Measurements from ENCODE around the gene CYS1. TPM values are rescaled to one million over a fixed set of nuclear protein-coding genes. Genes with fewer than 3 reads are reported as not detected.

The CYS1 gene
- total and polyA plus RNA-seq, 2 of the 13 experiments (the other 11 are each of a cell fraction or from before 2014, with no cell fraction given) = 0.04 TPM; not detected in 1

DNA sequence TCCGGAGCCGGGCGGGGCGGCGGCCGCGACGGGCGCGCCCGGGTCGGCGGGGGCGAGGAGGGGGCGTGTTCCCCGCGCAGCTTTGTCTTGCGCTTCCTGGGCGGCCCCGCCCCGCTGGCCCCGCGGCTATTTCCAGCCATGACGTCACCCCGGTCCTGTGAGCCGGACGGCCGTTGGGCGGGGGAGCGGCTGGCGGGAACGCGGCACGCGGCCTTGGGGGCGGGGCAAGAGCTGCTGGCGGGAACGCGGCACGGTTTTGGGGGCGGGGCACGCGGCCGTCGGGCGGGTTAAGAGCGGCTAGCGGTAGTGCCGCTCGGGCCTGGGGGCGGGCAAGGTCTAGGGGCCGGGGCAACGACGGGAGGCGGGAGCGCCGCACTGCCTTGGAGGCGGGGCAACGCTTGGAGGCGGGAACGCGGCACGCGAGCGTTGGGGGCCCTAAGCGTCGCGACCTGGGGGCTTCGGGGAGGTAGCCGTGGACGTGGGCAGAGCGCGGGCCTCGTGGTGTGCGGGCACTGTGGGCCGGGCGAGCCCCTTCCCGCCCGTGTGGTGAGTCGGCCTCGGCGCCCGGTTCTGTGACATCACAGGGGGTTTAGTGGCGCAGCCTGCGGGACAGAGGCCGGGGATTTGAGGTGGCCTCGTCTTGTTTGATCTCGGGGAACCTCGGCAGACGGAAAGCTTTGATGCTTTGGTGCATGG lies 36.2 kb downstream of the CYS1 start (continued):
- TF ChIP-seq, protein P1, sequence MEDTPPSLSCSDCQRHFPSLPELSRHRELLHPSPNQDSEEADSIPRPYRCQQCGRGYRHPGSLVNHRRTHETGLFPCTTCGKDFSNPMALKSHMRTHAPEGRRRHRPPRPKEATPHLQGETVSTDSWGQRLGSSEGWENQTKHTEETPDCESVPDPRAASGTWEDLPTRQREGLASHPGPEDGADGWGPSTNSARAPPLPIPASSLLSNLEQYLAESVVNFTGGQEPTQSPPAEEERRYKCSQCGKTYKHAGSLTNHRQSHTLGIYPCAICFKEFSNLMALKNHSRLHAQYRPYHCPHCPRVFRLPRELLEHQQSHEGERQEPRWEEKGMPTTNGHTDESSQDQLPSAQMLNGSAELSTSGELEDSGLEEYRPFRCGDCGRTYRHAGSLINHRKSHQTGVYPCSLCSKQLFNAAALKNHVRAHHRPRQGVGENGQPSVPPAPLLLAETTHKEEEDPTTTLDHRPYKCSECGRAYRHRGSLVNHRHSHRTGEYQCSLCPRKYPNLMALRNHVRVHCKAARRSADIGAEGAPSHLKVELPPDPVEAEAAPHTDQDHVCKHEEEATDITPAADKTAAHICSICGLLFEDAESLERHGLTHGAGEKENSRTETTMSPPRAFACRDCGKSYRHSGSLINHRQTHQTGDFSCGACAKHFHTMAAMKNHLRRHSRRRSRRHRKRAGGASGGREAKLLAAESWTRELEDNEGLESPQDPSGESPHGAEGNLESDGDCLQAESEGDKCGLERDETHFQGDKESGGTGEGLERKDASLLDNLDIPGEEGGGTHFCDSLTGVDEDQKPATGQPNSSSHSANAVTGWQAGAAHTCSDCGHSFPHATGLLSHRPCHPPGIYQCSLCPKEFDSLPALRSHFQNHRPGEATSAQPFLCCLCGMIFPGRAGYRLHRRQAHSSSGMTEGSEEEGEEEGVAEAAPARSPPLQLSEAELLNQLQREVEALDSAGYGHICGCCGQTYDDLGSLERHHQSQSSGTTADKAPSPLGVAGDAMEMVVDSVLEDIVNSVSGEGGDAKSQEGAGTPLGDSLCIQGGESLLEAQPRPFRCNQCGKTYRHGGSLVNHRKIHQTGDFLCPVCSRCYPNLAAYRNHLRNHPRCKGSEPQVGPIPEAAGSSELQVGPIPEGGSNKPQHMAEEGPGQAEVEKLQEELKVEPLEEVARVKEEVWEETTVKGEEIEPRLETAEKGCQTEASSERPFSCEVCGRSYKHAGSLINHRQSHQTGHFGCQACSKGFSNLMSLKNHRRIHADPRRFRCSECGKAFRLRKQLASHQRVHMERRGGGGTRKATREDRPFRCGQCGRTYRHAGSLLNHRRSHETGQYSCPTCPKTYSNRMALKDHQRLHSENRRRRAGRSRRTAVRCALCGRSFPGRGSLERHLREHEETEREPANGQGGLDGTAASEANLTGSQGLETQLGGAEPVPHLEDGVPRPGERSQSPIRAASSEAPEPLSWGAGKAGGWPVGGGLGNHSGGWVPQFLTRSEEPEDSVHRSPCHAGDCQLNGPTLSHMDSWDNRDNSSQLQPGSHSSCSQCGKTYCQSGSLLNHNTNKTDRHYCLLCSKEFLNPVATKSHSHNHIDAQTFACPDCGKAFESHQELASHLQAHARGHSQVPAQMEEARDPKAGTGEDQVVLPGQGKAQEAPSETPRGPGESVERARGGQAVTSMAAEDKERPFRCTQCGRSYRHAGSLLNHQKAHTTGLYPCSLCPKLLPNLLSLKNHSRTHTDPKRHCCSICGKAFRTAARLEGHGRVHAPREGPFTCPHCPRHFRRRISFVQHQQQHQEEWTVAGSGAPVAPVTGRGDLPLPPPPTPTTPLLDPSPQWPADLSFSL (CRISPR knock-in tag; IDR thresholded peaks at IDR 0.05) = no peak
- no peak for TF ChIP-seq CEBPB (IDR thresholded peaks at IDR 0.05; ENCODE audit: borderline replicate concordance, low read depth, low read length)
- no peak; the same call in 1 of the 2 replicates for TF ChIP-seq ZZZ3 (CRISPR knock-in tag; IDR thresholded peaks at IDR 0.05; ENCODE audit: borderline replicate concordance)
- TF ChIP-seq ZNF460 (CRISPR knock-in tag; IDR thresholded peaks at IDR 0.05; ENCODE audit: borderline replicate concordance) = no peak
- no peak for TF ChIP-seq HNF4A (CRISPR knock-in tag; IDR thresholded peaks at IDR 0.05)
- TF ChIP-seq, protein P2, sequence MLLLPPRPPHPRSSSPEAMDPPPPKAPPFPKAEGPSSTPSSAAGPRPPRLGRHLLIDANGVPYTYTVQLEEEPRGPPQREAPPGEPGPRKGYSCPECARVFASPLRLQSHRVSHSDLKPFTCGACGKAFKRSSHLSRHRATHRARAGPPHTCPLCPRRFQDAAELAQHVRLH (CRISPR knock-in tag; IDR thresholded peaks at IDR 0.05; ENCODE audit: borderline replicate concordance, low read depth) = no peak
- TF ChIP-seq ZNF350 (CRISPR knock-in tag; IDR thresholded peaks at IDR 0.05; ENCODE audit: borderline replicate concordance, low read depth) = no peak
- no peak for TF ChIP-seq ZNF652 (CRISPR knock-in tag; IDR thresholded peaks at IDR 0.05; ENCODE audit: borderline replicate concordance, low read depth)
- no peak for TF ChIP-seq POLR2A (IDR thresholded peaks at IDR 0.05; ENCODE audit: insufficient read depth in 1 of 2, low read depth in 2 of 2, low read length in 2 of 2)
- no peak for TF ChIP-seq ZNF629 (CRISPR knock-in tag; conservative IDR thresholded peaks at IDR 0.05)
- TF ChIP-seq REPIN1 (CRISPR knock-in tag; IDR thresholded peaks at IDR 0.05; ENCODE audit: borderline replicate concordance, low read depth) = peak; percentile 77
- TF ChIP-seq ZFX (CRISPR knock-in tag; IDR thresholded peaks at IDR 0.05; ENCODE audit: low read depth) = peak; percentile 14; the same call in 1 of the 2 replicates
- peak; percentile 67; the same call in 1 of the 2 replicates for TF ChIP-seq MYC (CRISPR knock-in tag; IDR thresholded peaks at IDR 0.05; ENCODE audit: borderline replicate concordance)
- TF ChIP-seq ZNF160 (CRISPR knock-in tag; IDR thresholded peaks at IDR 0.05) = peak; percentile 17; the same call in 1 of the 2 replicates
- no peak; the same call in 1 of the 2 replicates for TF ChIP-seq SAFB2 (CRISPR knock-in tag; IDR thresholded peaks at IDR 0.05; ENCODE audit: borderline replicate concordance, low read depth)
- TF ChIP-seq SNAI1 (CRISPR knock-in tag; IDR thresholded peaks at IDR 0.05; ENCODE audit: borderline replicate concordance) = no peak
- no peak for TF ChIP-seq PHF21A (CRISPR knock-in tag; IDR thresholded peaks at IDR 0.05)
- TF ChIP-seq CENPT (CRISPR knock-in tag; IDR thresholded peaks at IDR 0.05; ENCODE audit: low read depth) = no peak
- TF ChIP-seq ZNF598 (CRISPR knock-in tag; IDR thresholded peaks at IDR 0.05; ENCODE audit: borderline replicate concordance) = no peak
- TF ChIP-seq TCF12 (IDR thresholded peaks at IDR 0.05) = no peak
- no peak; the same call in 1 of the 2 replicates for TF ChIP-seq TCF12 (CRISPR knock-in tag; IDR thresholded peaks at IDR 0.05)

Measured in HepG2 (cell line).